HG03565 (cell line): Measurements from ENCODE around the gene AXDND1.

Experiments
- ATAC-seq: cut with Tn5 transposase; IDR thresholded peaks from one replicate; pipeline ENCODE4 v1.9.1; 2021; ENCODE audit warnings: mild to moderate bottlenecking, moderate library complexity; ENCODE audit not compliant: unreplicated experiment

Gene AXDND1

DNA sequence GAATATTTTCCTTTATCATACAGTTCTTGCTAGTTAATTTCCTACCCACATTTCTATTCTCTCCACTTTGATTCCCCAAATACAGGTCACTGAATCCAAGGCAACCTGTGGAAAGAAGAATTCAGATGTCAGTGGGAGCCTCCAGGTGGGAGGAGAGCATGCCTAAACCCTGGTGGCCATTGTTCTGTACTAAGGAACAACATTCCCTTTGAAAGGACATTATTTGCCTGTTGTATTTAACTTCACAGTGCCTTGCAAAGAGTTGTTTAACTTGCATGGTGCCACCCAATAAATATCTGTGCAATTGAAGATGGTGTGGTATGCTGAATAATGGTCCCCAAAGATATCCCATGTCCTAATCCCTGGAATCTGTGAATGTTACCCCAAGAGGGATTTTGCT, 188.7 kb downstream of the AXDND1 start:
- no peak for ATAC-seq

DNA sequence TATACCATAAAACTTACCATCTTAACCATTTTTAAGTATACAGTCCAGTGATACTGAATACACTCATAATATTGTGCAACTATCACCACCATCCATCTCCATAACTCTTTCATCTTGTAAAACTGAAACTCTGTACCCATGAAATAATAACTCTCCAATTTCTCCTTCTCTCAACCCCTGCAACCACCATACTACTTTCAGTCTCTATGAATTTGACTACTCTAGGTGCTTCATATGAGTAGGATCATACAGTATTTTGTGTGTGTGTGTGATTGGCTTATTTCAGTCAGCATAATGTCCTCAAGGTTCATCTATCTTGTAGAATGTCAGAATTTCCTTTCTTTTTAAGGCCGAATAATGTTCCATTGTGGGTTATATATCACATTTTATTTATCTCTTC, 192.3 kb downstream of the AXDND1 start:
- ATAC-seq, result no peak

GRCh38 chr1:179575497-179576314, 209.9 kb downstream of the AXDND1 start, which contains the start of gene NPHS2:
NPHS2 (minus strand) TSS chr1:179575948; CDS start chr1:179575864, 84 bp downstream.
- no peak for ATAC-seq

- ATAC-seq, result no peak
Measured at GRCh38 chr1:179576509-179576908, 210.7 kb downstream of the AXDND1 start.

- ATAC-seq, result no peak
Measured at GRCh38 chr1:179583771-179584320, 218.1 kb downstream of the AXDND1 start.

- ATAC-seq, result no peak
Measured at GRCh38 chr1:179586107-179586823, 220.5 kb downstream of the AXDND1 start.

DNA sequence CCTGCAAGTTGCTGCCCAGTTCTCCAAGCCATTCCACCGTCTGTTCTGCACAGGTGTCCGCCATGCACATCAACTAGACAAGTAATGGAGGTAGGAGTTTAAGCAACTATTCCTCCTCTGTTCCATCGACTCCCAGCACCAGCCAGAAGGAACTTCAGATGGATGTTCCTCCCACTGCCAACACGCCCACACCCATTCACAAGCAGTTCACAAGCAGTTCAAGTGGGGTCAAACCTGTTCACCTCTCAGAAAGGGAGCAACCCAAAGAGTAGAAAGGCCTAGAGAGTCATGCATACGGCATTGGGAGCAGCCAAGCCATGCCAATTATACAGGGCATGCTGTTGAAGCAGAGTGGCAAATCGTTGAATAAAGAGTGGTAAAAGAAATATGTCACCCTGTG, 221.6 kb downstream of the AXDND1 start:
- no peak for ATAC-seq

DNA sequence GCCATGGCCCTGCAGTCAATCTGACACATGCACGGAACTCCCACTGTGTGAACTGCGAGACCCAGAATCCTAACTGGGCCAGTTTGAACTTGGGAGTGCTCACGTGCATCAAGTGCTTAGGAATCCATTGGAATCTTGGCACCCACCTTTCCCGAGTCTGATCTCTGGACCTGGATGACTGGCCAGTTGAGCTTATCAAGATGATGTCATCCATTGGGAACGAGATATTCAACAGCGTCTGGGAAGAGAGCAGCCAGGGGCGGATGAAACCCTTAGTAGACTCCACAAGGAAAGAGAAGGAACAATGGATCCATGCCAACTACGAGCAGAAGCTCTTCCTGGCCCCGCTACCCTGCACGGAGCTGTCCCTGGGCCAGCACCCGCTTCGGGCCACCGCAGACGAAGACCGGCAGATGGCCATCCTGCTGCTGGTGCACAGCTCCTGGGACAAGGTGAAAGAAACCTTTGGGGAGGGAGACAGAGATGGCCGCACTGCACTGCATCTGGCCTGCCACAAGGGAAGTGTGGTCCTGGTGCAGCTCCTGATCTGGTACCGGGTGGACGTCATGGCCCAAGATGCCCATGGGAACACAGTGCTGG, 222.8 kb downstream of the AXDND1 start:
- ATAC-seq, result no peak

- ATAC-seq, result no peak
Measured at GRCh38 chr1:179589509-179589908, 223.7 kb downstream of the AXDND1 start.

DNA sequence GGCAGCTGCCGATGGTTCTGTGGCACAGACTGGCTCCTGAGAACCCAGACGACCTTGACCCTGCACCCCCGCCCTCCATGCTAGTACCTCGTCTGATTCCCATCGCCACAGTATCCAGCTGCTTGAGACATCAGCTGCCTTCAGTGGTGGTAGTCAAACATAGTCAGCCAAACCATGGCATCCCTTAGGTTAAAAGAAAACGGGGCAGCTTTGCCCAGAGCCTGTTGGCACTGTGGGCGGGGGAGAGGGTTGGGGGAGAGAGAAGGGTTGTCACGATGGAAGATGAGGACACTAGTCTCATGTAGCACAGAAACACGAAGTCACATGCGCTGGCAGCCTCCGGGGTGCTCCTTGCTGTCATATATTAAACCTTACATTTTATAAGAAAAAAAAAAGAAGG, 224.9 kb downstream of the AXDND1 start:
- no peak for ATAC-seq

GRCh38 chr1:179591253-179591591, 225.5 kb downstream of the AXDND1 start:
- no peak for ATAC-seq

GRCh38 chr1:179591592-179592580, 226.1 kb downstream of the AXDND1 start, which contains the start of gene TDRD5:
TDRD5 (plus strand) TSS chr1:179591832; CDS start chr1:179592616, 784 bp downstream.
- no peak for ATAC-seq

DNA sequence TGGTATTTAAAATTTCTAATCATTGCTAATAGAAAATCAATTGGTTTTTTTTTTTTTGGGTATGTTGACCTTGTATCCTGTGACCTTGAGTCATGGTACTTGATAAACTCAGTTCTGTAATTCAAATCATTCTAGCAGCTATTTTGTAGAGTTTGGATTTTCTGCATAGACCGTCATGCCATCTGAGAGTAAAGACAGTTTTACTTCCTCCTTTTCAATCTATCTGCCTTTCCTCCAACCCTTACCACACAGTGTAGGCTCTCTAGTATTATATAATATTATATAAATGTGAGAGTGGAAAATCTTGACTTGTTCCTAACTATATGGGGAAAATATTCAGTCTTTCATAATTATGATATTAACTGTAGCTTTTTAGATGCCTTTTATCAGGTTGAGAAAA, 232.9 kb downstream of the AXDND1 start:
- peak; percentile 45 for ATAC-seq

DNA sequence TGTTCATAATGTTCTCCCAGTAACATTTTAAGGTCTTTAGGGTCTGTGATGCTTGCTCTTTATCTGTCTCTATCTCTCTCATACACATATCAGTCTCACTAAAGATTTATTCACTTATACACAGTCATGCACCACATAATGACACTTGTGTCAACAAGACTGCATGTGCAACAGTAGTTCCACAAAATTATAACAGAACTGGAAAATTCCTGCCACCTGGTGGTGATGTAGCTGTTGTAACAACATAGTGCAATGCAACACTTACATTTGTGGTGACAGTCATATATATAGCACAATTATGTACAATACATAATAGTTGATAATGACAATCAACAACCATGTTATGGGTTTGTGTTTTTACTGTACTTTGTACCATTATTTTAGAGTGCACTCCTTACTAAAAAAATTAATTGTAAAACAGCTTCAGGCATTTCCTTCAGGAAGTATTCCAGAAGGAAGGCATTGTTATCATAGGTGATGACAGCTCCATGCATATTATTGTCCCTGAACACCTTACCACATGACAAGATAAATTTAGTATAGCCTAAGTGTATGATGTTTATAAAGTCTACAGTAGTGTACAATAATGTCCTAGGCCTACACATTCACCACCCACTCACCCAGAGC, 234.0 kb downstream of the AXDND1 start:
- ATAC-seq, result no peak

- no peak for ATAC-seq
Measured at GRCh38 chr1:179601093-179601492, 235.3 kb downstream of the AXDND1 start.
